Heart right ventricle (tissue), 16 donors: ENCODE results near the gene RAB24. TPM values are rescaled to one million over a fixed set of nuclear protein-coding genes. Genes with fewer than 3 reads are reported as not detected.
A peak's percentile ranks its signal among the peaks of the same experiment; 100 is the strongest.

Source experiments
- ATAC-seq, 8 donors: fragments of 200-7000 bp; cut with Tn5 transposase; one replicate each; pipeline ENCODE4 v1.9.1; 2020; ENCODE audit warnings: mild to moderate bottlenecking in 8 of 8, moderate library complexity in 8 of 8, moderate number of reproducible peaks in 1 of 8
- DNase-seq, 2 donors: peaks; one replicate each; pipeline ENCODE4 v3.0.0-alpha.2; 2020
- H3K27ac ChIP-seq, 10 donors: fragments of 200-600 bp; sonication (generic) in 2 of 10; one replicate each; pipeline versions ENCODE4 v1.5.0 to v1.8.0; 2020 to 2022; ENCODE audit warnings: mild to moderate bottlenecking in 3 of 10
- H3K27me3 ChIP-seq, 7 donors: fragments of 200-600 bp; one replicate each; pipeline ENCODE4 v1.8.0; 2021 to 2022; ENCODE audit warnings: mild to moderate bottlenecking in 2 of 7
- H3K36me3 ChIP-seq, 9 donors: fragments of 200-600 bp; sonication (generic) in 1 of 9; one replicate each; pipeline versions ENCODE4 v1.5.0 to v1.8.0; 2020 to 2022; ENCODE audit warnings: mild to moderate bottlenecking in 2 of 9
- H3K4me1 ChIP-seq, 9 donors: fragments of 200-600 bp; sonication (generic) in 1 of 9; one replicate each; pipeline versions ENCODE4 v1.5.0 to v1.8.0; 2020 to 2022; ENCODE audit warnings: mild to moderate bottlenecking in 4 of 9
- H3K4me3 ChIP-seq, 10 donors: fragments of 200-600 bp; sonication (generic) in 2 of 10; one replicate each; pipeline versions ENCODE4 v1.5.0 to v1.8.0; 2020 to 2022; ENCODE audit warnings: mild to moderate bottlenecking in 7 of 10, moderate library complexity in 2 of 10
- H3K9me3 ChIP-seq, 11 donors: fragments of 200-600 bp in 10 of 11; sonication (generic) in 2 of 11; one replicate each; pipeline versions ENCODE4 v1.5.0 to v1.8.0; 2013 to 2022; ENCODE audit warnings: mild to moderate bottlenecking in 2 of 11, control low read depth in 1 of 11, moderate library complexity in 1 of 11
- CTCF ChIP-seq, 9 donors: fragments of 200-600 bp; sonication (generic) in 2 of 9; IDR thresholded peaks; one replicate each; pipeline versions ENCODE4 v1.5.0 to v1.8.0; 2021 to 2022; ENCODE audit warnings: antibody characterized with exemption in 9 of 9, mild to moderate bottlenecking in 5 of 9, moderate library complexity in 1 of 9
- WGBS, 2 donors: extraction: QIAGEN DNeasy Blood & Tissue Kit; methylation state at CpG; one replicate each; pipeline ENCODE4 v1.1.7; 2013; ENCODE audit warnings: inconsistent platforms in 1 of 2; 5-methylcytosine and 5-hydroxymethylcytosine counted together
- intact Hi-C, 10 donors: fragments of 100-400 bp; cut with DNase I; formaldehyde crosslinking; loops; one replicate each; pipeline versions ENCODE4 v1.11.1 to v1.14.2; 2022
- polyA plus RNA-seq, 2 donors: library from polyadenylated mRNA; stranded (reverse); fragments of 200-250 nt; gene quantifications; one replicate each; pipeline ENCODE4 v1.2.3, GENCODE V29; 2013
- total RNA-seq, 10 donors: library from RNA; stranded (reverse); fragmentation: NEBNext Ultra II Directional in 3 of 10; extraction: Animal tissue kit (Norgen Biotek cat#: 25700) in 3 of 10; gene quantifications; one replicate each; pipeline versions ENCODE4 v1.2.1 to v1.2.4, GENCODE V29; 2021 to 2023
- donor health status: Arrhythmogenic right ventricular cardiomyopathy.
- donor health status: ischemic (EF 13 %, LVEDD 7.1; RV severe dilation, severe dysfunction).
- donor health status: healthy with polysubstance abuse.
- donor health status: DM: no; HTN: yes; CAD: no.
- donor health status: DM: no; HTN: no; CAD: no.
- donor health status: ischemic (EF 25% LVEDD 6.9; RV normal size, moderate dysfunction).
- donor health status: ischemic (EF 25% LVEDD 5.7; RV mildly dilated, moderate dysfunction).
- donor health status: healthy.
- donor health status: DM: yes; HTN: yes; CAD: no.
- donor health status: Ischemic cardiomyopathy.
- donor health status: ischemic (EF 35%, LVEDD 5.7; RV mildly dilated, moderate dysfunction).
- donor health status: nonischemic (EF 11% LVEDD 7.7; RV severe dilation, severe dysfunction).
- donor health status: DM: yes; HTN: yes; CAD: no.
- donor health status: PGD.
- donor health status: ischemic (EF 29% LVEDD 5.4; RV normal size, mild dysfunction).
- donor health status: nonischemic (EF 23%, LVEDD 6.1; RV moderate dilation, normal function).

The RAB24 gene
- total and polyA plus RNA-seq, 12 donors, result 14.7 to 39.4 (median 19.7) TPM

- intact Hi-C loops, result loop anchor here in 6 of 10 donors (5.0 to 10.0 kb wide), 3 partner anchors 185 to 190 kb away; no protein-coding TSS in a partner anchor
- H3K4me1 ChIP-seq, result peaks cover 20 to 85% (median 52%) of the 10 kb centered on the region in 9 donors
- peak in 1 of 8 donors; percentile 3 for ATAC-seq
These were observed 987 bp downstream of the RAB24 start for GRCh38 chr5:177302354-177303110.

GRCh38 chr5:177301503-177302165 is 1.9 kb downstream of the RAB24 start:
- Histone ChIP-seq H3K36me3 (peaks cover 0 to 50% (median 2%) of the 10 kb centered on the region in 9 donors), H3K4me1 (peaks cover 23 to 85% (median 60%) of the 10 kb centered on the region in 9 donors), H3K4me3 (peak overlapping the region in 4 of 10 donors; percentile 67 to 97 (median 96)), H3K27ac (peak overlapping the region in 6 of 10 donors; percentile 9 to 97 (median 84)), H3K9me3 (no peaks in the 10 kb centered on the region), H3K27me3 (no peaks in the 10 kb centered on the region)
- intact Hi-C loops, result loop anchor here in 6 of 10 donors (5.0 to 10.0 kb wide), 3 partner anchors 184 to 189 kb away; no protein-coding TSS in a partner anchor
- no peak for TF ChIP-seq CTCF (IDR thresholded peaks at IDR 0.05)
- DNase-seq, result no peak
- no peak for ATAC-seq
- WGBS, 2 donors, result 59 to 62% methylated on average over 7 of the region's 7 CpGs

More at GRCh38 chr5:177302354-177303110, 987 bp downstream of the RAB24 start:
- no peak for TF ChIP-seq CTCF (IDR thresholded peaks at IDR 0.05)
- peak overlapping the region; percentile 67 to 100 (median 94) for H3K4me3 ChIP-seq
- H3K27ac ChIP-seq, result peak overlapping the region in 8 of 10 donors; percentile 72 to 97 (median 90)
- H3K9me3 ChIP-seq, result no peaks in the 10 kb centered on the region
- WGBS, 2 donors, result 28 to 34% methylated on average over 24 of the region's 24 CpGs
- no peak for DNase-seq
- H3K27me3 ChIP-seq, result no peaks in the 10 kb centered on the region
- H3K36me3 ChIP-seq, result peaks cover 0 to 58% (median 7%) of the 10 kb centered on the region in 9 donors

- intact Hi-C loops, result loop anchor here in 6 of 10 donors (5.0 to 10.0 kb wide), 3 partner anchors 184 to 189 kb away; no protein-coding TSS in a partner anchor
- Histone ChIP-seq H3K27ac (peak overlapping the region in 9 of 10 donors; percentile 64 to 97 (median 82)), H3K27me3 (no peaks in the 10 kb centered on the region), H3K36me3 (peaks cover 0 to 50% (median 2%) of the 10 kb centered on the region in 9 donors), H3K9me3 (no peaks in the 10 kb centered on the region), H3K4me1 (peaks cover 28 to 85% (median 67%) of the 10 kb centered on the region in 9 donors), H3K4me3 (peak overlapping the region in 1 of 10 donors; percentile 96)
- DNase-seq (no peak), ATAC-seq (no peak)
- no peak for TF ChIP-seq CTCF (IDR thresholded peaks at IDR 0.05)
- 85 to 86% methylated on average over 2 of the region's 2 CpGs for WGBS, 2 donors
These were observed 2.6 kb downstream of the RAB24 start for GRCh38 chr5:177300951-177301350.
